Measurements from ENCODE around the gene CLASP1. TPM values are rescaled to one million over a fixed set of nuclear protein-coding genes. Genes with fewer than 3 reads are reported as not detected.

Gene CLASP1
- total and polyA plus RNA-seq, 2 experiments from 2014 or later, result 16.6 to 56.3 TPM

DNA sequence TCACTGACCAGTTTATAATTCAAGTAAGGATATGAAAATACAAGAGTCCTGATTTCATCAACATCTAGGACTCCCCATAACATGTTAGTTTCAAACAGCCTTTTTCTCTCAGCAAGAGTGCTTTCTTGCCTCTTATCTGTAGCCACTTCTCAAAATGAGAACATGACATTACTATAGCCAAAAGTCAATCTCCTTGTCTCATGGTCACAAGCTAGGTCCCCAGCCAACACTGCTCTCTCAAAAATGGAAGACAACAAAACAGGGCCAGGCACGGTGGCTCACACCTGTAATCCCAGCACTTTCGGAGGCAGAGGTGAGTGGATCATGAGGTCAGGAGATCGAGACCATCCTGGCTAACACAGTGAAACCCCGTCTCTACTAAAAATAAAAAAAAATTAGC, 15.8 kb downstream of the CLASP1 start:
- Histone ChIP-seq H3K4me2 (no peak overlapping the region), H2AFZ (no peak overlapping the region), H3K36me3 (ENCODE audit: insufficient read depth) (peaks cover 3% of the 10 kb centered on the region), H4K20me1 (replicated peaks; ENCODE audit: insufficient read depth) (peaks cover 8% of the 10 kb centered on the region), H3K27me3 (ENCODE audit: insufficient read depth) (no peaks in the 10 kb centered on the region), H3K79me2 (replicated peaks; ENCODE audit: insufficient read depth) (peaks cover 99% of the 10 kb centered on the region), H3K4me1 (ENCODE audit: insufficient read depth) (no peaks in the 10 kb centered on the region; the same call in 1 of the 2 replicates), H3K9me2 (ENCODE audit: insufficient read depth) (no peaks in the 10 kb centered on the region), H3K4me3 (no peak overlapping the region), H3F3A (replicated peaks; ENCODE audit: low read depth) (no peaks in the 10 kb centered on the region), H3K27ac (ENCODE audit: low read depth) (no peak overlapping the region)
- H3K27ac Mint-ChIP-seq, result no peak overlapping the region
- peaks cover 15% of the 10 kb centered on the region for H3K9me3 Mint-ChIP-seq
- H3K36me3 Mint-ChIP-seq (ENCODE audit: low read depth), result peaks cover 18% of the 10 kb centered on the region
- TF ChIP-seq CTCF (conservative IDR thresholded peaks at IDR 0.05; ENCODE audit: low read depth in 2 of 2) (no peak), ZNF331 (CRISPR knock-in tag; IDR thresholded peaks at IDR 0.05; ENCODE audit: low read depth) (no peak), EZH2phosphoT487 (IDR thresholded peaks at IDR 0.05; ENCODE audit: unreplicated experiment) (no peak), STAT1 (IDR thresholded peaks at IDR 0.05; ENCODE audit: unreplicated experiment) (no peak), ZNF114 (CRISPR knock-in tag; IDR thresholded peaks at IDR 0.05) (no peak), CREB1 (CRISPR knock-in tag; IDR thresholded peaks at IDR 0.05; ENCODE audit: low read depth) (no peak), POLR2AphosphoS5 (IDR thresholded peaks at IDR 0.05; ENCODE audit: low read depth) (no peak), JUNB (IDR thresholded peaks at IDR 0.05; ENCODE audit: unreplicated experiment) (no peak), NANOG (IDR thresholded peaks at IDR 0.05; ENCODE audit: borderline replicate concordance) (no peak), EZH2 (IDR thresholded peaks at IDR 0.05; ENCODE audit: low read depth, unreplicated experiment) (no peak)
- TF ChIP-seq, protein P1, sequence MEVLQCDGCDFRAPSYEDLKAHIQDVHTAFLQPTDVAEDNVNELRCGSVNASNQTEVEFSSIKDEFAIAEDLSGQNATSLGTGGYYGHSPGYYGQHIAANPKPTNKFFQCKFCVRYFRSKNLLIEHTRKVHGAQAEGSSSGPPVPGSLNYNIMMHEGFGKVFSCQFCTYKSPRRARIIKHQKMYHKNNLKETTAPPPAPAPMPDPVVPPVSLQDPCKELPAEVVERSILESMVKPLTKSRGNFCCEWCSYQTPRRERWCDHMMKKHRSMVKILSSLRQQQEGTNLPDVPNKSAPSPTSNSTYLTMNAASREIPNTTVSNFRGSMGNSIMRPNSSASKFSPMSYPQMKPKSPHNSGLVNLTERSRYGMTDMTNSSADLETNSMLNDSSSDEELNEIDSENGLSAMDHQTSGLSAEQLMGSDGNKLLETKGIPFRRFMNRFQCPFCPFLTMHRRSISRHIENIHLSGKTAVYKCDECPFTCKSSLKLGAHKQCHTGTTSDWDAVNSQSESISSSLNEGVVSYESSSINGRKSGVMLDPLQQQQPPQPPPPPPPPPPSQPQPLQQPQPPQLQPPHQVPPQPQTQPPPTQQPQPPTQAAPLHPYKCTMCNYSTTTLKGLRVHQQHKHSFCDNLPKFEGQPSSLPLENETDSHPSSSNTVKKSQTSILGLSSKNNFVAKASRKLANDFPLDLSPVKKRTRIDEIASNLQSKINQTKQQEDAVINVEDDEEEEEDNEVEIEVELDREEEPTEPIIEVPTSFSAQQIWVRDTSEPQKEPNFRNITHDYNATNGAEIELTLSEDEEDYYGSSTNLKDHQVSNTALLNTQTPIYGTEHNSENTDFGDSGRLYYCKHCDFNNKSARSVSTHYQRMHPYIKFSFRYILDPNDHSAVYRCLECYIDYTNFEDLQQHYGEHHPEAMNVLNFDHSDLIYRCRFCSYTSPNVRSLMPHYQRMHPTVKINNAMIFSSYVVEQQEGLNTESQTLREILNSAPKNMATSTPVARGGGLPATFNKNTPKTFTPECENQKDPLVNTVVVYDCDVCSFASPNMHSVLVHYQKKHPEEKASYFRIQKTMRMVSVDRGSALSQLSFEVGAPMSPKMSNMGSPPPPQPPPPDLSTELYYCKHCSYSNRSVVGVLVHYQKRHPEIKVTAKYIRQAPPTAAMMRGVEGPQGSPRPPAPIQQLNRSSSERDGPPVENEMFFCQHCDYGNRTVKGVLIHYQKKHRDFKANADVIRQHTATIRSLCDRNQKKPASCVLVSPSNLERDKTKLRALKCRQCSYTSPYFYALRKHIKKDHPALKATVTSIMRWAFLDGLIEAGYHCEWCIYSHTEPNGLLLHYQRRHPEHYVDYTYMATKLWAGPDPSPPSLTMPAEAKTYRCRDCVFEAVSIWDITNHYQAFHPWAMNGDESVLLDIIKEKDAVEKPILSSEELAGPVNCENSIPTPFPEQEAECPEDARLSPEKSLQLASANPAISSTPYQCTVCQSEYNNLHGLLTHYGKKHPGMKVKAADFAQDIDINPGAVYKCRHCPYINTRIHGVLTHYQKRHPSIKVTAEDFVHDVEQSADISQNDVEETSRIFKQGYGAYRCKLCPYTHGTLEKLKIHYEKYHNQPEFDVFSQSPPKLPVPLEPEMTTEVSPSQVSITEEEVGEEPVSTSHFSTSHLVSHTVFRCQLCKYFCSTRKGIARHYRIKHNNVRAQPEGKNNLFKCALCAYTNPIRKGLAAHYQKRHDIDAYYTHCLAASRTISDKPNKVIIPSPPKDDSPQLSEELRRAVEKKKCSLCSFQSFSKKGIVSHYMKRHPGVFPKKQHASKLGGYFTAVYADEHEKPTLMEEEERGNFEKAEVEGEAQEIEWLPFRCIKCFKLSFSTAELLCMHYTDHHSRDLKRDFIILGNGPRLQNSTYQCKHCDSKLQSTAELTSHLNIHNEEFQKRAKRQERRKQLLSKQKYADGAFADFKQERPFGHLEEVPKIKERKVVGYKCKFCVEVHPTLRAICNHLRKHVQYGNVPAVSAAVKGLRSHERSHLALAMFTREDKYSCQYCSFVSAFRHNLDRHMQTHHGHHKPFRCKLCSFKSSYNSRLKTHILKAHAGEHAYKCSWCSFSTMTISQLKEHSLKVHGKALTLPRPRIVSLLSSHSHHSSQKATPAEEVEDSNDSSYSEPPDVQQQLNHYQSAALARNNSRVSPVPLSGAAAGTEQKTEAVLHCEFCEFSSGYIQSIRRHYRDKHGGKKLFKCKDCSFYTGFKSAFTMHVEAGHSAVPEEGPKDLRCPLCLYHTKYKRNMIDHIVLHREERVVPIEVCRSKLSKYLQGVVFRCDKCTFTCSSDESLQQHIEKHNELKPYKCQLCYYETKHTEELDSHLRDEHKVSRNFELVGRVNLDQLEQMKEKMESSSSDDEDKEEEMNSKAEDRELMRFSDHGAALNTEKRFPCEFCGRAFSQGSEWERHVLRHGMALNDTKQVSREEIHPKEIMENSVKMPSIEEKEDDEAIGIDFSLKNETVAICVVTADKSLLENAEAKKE (CRISPR knock-in tag; IDR thresholded peaks at IDR 0.05), result no peak
- TF ChIP-seq, protein P2, sequence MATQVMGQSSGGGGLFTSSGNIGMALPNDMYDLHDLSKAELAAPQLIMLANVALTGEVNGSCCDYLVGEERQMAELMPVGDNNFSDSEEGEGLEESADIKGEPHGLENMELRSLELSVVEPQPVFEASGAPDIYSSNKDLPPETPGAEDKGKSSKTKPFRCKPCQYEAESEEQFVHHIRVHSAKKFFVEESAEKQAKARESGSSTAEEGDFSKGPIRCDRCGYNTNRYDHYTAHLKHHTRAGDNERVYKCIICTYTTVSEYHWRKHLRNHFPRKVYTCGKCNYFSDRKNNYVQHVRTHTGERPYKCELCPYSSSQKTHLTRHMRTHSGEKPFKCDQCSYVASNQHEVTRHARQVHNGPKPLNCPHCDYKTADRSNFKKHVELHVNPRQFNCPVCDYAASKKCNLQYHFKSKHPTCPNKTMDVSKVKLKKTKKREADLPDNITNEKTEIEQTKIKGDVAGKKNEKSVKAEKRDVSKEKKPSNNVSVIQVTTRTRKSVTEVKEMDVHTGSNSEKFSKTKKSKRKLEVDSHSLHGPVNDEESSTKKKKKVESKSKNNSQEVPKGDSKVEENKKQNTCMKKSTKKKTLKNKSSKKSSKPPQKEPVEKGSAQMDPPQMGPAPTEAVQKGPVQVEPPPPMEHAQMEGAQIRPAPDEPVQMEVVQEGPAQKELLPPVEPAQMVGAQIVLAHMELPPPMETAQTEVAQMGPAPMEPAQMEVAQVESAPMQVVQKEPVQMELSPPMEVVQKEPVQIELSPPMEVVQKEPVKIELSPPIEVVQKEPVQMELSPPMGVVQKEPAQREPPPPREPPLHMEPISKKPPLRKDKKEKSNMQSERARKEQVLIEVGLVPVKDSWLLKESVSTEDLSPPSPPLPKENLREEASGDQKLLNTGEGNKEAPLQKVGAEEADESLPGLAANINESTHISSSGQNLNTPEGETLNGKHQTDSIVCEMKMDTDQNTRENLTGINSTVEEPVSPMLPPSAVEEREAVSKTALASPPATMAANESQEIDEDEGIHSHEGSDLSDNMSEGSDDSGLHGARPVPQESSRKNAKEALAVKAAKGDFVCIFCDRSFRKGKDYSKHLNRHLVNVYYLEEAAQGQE (IDR thresholded peaks at IDR 0.05; ENCODE audit: unreplicated experiment), result no peak
- TF ChIP-seq, protein P3, sequence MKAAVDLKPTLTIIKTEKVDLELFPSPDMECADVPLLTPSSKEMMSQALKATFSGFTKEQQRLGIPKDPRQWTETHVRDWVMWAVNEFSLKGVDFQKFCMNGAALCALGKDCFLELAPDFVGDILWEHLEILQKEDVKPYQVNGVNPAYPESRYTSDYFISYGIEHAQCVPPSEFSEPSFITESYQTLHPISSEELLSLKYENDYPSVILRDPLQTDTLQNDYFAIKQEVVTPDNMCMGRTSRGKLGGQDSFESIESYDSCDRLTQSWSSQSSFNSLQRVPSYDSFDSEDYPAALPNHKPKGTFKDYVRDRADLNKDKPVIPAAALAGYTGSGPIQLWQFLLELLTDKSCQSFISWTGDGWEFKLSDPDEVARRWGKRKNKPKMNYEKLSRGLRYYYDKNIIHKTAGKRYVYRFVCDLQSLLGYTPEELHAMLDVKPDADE (IDR thresholded peaks at IDR 0.05), result no peak
- H3K4me3 Mint-ChIP-seq, result no peak overlapping the region
- ATAC-seq (no peak), DNase-seq (ENCODE audit: low spot score) (no peak)
- no peaks in the 10 kb centered on the region for H3K27me3 Mint-ChIP-seq (ENCODE audit: insufficient read depth, low read depth, poor library complexity)
- H3K4me1 Mint-ChIP-seq, result no peaks in the 10 kb centered on the region; the same call in 2 of the 3 replicates
